Measurements from ENCODE around the gene NBAS.

NBAS gene

DNA sequence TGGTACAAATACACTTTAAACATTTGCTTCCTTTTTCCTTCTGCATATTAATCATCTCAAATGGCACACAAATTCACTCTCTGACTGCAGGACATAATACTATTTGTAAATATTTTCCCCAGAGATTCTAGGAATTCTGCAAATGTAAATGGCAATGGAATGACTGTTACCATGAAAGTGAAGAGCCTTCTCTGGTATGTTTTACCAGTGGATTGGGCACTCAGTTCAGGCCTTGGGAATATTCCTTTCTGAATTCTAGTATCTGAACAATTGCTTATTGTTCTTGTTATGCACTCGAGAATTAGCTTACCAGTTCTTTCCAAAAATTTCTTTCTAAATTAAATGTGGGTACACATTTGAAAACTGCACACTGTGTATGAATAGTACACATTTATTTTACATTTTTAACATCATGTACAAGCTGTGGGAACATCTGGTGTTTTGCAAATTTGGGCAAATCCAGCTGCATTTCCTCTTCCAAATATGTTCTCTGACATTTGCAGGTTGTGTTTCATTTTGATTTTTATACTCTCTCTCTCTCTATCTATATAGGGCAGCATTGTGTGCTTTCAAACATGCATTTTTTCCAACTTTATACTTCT lies 289.1 kb downstream of the NBAS start:
- DNase-seq: no peak
- peaks cover 16 to 32% (median 30%) of the 10 kb centered on the region in 3 donors for H3K36me3 ChIP-seq
- H3K4me1 ChIP-seq: no peaks in the 10 kb centered on the region
- no peak overlapping the region for H3K27ac ChIP-seq
- intact Hi-C loops (cut with DNase I; ENCODE audit: low total_unique reads): no loop called here
- no peak for TF ChIP-seq CTCF (IDR thresholded peaks at IDR 0.05)
- H3K9me3 ChIP-seq: no peaks in the 10 kb centered on the region
- H3K4me3 ChIP-seq: no peak overlapping the region
- no peaks in the 10 kb centered on the region for H3K27me3 ChIP-seq

DNA sequence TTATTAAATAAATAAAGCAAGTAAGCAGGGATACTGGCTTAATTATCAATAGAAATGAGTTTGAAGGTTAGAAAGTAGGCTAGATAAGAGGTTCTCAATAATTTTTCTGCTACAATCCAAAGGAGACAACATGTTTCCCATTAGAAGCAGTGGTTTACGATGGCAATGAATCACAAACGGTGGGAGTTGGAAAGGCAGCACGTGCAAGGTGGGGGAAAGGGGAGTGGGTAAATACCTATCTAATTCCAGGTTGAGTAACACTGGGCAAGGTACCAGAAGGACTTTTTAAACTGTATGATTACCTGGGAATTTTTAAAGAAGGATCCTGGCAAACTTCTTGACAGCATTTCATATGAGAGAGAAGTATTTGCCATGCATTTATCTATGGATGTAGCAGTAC lies 289.9 kb downstream of the NBAS start:
- intact Hi-C loops (cut with DNase I; ENCODE audit: low total_unique reads): no loop called here

GRCh38 chr2:15269043-15269442 lies 292.1 kb downstream of the NBAS start:
- no peak for TF ChIP-seq CTCF (IDR thresholded peaks at IDR 0.05)
- Histone ChIP-seq H3K9me3 (no peaks in the 10 kb centered on the region), H3K4me1 (no peaks in the 10 kb centered on the region), H3K4me3 (no peak overlapping the region), H3K27ac (no peak overlapping the region), H3K27me3 (no peaks in the 10 kb centered on the region), H3K36me3 (peaks cover 6 to 29% (median 7%) of the 10 kb centered on the region in 3 donors)
- no peak for DNase-seq
- intact Hi-C loops (cut with DNase I; ENCODE audit: low total_unique reads): no loop called here

More for the DNA sequence above, 289.9 kb downstream of the NBAS start:
- H3K27me3 ChIP-seq: no peaks in the 10 kb centered on the region
- no peak for TF ChIP-seq CTCF (IDR thresholded peaks at IDR 0.05)
- no peak for DNase-seq
- H3K4me3 ChIP-seq: no peak overlapping the region
- H3K36me3 ChIP-seq: peaks cover 16 to 29% (median 29%) of the 10 kb centered on the region in 3 donors
- no peaks in the 10 kb centered on the region for H3K4me1 ChIP-seq
- no peaks in the 10 kb centered on the region for H3K9me3 ChIP-seq
- H3K27ac ChIP-seq: no peak overlapping the region

DNA sequence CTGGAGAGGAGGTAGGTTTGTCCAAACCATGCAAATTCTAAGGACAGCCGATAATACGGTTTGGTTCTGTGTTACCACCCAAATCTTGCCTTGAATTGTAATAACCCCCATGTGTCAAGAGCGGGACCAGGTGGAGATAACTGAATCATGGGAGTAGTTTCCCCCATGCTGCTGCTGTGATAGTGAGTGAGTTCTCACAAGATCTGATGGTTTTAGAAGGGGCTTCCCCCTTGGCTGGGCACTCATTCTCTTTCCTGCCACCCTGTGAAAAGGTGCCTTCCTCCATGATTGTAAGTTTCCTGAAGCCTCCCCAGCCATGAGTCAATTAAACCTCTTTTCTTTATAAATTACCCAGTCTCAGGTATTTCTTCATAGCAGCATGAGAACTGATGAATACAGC lies 295.2 kb downstream of the NBAS start:
- no peak overlapping the region for H3K27ac ChIP-seq
- H3K4me1 ChIP-seq: no peaks in the 10 kb centered on the region
- no peak for DNase-seq
- no peaks in the 10 kb centered on the region for H3K27me3 ChIP-seq
- intact Hi-C loops (cut with DNase I; ENCODE audit: low total_unique reads): no loop called here
- H3K9me3 ChIP-seq: no peaks in the 10 kb centered on the region
- no peak for TF ChIP-seq CTCF (IDR thresholded peaks at IDR 0.05)
- no peak overlapping the region for H3K4me3 ChIP-seq
- peaks cover 0 to 29% (median under 1%) of the 10 kb centered on the region in 3 donors for H3K36me3 ChIP-seq

DNA sequence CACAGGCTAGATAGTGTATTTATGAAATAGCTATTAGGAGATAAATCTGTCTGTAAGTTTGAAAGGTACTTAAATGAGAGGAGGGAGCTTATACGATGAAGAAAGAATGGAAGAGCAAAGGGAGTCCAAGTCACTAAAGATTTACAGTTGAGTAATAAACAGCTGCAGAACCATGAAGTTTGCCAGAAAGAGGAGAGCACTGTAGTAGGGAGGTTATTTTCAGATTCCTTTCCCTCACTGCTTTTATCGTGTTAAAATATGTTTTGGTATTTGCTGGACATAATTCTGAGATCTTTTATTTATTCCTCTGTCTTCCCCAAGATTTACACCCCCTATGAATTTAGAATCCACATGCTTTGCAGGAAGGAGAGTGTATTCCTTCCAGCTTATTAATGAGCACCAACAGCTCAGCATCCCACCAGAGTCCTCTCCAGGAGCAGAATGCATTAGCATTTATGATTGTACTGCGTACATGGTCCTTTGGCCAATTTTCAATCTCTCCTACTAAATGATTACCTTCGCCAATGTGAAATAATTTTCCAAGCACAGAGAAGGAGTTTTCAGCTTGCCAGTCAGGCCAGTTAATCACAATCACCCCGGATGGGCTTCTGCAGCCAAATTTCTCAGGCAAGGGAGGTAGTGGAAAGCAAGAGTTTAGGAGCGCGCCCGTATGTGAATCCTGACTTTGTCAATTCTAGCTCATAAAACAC lies 297.0 kb downstream of the NBAS start:
- H3K4me1 ChIP-seq: no peaks in the 10 kb centered on the region
- no peak overlapping the region for H3K27ac ChIP-seq
- TF ChIP-seq CTCF (IDR thresholded peaks at IDR 0.05): no peak
- peaks cover 0 to 3% (median 0%) of the 10 kb centered on the region in 3 donors for H3K9me3 ChIP-seq
- peaks cover 0 to 29% (median 14%) of the 10 kb centered on the region in 3 donors for H3K36me3 ChIP-seq
- H3K4me3 ChIP-seq: no peak overlapping the region
- no peak for DNase-seq
- H3K27me3 ChIP-seq: no peaks in the 10 kb centered on the region
- intact Hi-C loops (cut with DNase I; ENCODE audit: low total_unique reads): no loop called here

Measured in tibial artery (tissue), 4 donors.